ENCODE measurements around the gene ZBTB21.

Gene ZBTB21

DNA sequence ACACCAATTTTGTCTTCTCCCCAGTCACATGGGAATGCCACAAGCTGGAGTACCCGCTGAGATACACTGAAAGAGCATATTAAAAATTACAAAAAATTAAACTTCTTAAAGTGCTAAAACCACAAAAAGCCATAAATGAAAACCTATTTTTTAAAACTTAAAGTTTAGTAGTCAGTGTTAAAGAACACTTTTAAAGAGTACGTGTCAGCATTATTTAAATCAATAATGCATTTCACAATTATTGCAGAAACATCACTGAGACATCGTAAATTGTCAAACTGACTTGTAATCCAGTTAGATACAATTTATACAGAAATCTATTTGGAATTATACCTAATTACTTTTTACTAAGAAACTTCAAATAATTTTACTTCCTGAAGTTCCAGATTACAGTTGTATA is 22.9 kb downstream of the ZBTB21 start:
- no peak for DNase-seq

DNA sequence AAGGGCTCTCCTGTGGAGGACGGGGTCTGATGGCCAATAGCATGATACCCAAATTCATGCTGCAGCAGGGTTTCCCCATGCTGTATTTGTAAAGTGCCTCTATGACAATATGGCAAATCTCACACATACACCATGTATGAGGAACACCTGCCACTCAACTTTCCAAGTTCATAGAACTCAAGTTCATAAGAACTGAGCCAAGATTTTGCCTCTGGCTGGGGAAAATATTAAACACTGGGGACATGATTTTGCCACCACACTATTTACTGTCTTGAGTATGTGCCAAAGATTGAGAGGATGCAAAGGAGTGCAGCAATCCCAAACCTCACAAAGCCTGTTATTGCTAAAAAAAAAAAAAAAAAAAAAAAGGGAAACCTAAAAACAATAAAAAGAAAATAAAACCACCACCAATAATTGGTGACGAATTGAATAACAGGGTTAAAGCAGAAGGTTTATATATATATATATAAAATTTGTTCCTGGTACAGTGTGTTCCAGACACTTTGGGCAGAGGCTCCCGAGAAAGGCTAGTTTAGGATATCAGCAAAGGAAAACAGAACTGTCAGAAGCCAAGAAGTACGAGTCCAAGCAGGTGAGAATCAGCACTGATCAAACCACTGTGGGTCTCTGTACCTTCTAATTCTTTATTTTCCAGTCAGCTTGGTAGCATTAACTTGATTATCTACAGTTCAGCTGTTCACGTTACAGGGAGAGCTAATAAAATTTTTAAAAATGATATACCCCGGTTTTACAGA is 24.3 kb downstream of the ZBTB21 start:
- no peak for DNase-seq

DNA sequence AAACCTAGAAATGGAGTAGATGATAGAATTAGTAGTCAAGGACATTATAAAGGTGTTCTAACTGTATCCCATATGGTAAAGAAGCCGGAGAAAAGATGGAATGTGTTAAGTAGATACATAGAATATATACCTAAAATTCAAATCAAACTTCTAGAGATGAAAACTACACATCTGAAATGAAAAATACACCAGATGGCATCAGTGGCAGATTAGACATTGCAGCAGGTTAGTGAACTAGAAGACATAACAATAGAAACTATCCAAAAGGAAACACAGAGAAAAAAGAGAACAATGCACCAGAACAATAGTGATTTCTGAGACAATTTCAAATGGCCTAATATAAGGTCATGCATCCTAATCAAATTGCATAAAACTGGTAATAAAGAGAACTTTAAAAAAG is 26.9 kb downstream of the ZBTB21 start:
- no peak for DNase-seq

DNA sequence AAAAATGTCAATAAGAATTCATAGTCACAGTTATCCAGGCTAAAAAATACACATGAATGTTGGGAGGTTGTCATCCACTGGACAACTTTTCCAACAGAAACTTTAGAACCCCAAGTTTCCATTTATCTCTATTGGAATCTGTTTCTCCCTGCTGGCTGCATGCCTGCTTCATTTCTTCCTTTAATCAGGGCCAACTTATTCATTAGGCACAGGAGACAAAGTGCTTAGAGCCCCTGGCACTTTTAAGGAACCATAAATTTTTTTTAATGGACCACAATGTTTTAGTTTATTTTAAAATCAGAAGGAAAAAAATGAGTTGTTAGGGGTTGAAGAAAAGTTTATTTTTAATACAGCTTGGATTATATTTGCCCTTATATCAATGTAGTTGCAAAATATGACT is 29.6 kb downstream of the ZBTB21 start:
- DNase-seq: no peak

DNA sequence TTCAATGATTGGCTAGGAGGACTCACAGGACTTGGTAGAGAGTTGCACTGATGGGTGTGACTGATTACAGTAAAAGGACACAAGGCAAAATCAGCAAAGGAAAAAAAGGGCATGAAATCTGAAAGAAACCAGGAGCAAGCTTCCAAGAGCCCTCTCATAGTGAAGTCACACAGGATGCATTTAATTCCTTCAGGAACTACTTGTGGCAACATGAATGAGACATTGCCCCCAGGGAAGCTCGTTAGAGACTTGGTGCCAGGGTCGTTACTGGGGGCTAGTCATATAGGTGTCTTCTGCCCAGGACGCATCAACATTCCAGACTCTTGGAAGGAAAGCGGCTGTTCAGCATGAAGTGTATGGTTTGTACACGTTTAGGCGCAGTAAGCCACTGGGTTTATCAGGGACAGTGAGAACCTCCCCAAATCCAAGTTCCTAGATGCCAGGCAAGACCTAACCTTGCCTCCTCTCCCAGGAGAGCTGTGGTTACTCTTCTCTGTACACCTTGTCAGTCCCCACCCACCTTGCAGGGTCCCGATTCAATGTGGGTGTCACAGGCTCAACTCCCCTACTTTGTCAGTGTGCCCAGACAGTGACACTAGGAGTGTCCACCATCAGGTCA is 30.3 kb downstream of the ZBTB21 start:
- no peak for DNase-seq

DNA sequence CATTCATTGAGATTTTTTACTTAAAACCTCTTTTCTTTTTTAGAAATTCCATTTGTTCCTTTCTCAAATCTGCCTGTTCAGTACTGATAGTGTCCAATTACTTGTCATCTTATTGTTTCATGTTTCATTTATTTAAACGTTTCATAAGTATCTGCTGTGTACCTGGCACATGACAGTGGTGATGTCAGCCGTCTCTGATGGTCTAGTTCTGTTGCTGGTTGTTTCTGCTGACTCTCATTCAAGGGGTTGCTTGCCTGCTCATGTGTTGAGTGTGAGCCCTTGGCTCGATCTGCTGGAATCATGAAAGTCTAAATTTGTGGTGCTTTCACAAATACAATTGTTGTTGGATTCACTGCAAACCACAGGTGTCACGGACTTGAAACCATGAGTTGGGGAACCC is 30.8 kb downstream of the ZBTB21 start:
- DNase-seq: no peak

DNA sequence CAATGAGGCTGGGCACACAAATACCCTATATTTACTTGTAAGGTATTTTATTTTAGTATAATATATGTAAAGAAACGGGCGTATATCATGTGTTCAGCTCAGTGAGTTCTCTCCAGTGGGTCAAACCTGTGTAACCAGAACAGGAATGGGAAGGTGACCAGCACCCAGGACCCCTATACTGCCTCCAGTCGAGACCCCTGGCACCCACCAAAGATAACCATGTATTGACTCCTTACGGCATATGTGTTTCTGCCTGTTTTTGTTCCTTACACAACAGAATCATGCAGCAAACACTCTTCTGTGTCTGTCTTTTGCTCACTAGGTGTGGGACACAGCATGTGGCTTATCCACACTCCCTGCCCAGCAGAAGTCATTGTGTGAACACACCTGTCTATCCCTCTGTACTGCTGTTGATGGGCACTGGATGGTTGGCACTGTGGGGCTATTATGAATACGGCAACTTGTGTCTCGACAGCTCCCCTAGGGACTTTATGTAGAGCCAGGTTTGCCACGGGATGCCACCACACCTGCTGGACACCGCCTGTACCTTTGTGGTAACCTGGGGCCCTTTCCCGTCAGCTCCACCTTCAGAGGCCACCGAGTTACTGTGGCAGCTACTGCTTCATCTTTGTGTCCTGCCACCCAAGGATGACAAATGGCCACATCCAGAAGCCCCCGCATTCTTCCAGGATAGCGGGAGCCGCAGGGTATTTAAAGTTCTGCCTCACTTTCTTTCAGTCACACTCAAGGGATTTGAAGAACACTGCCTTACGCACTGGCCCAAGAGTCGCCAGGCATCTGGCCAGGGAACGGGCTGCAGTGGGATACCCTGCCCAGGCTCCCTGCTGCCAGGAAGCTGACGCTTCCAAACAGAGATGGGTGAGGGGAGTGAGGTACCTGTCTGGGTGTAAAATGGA is 32.9 kb downstream of the ZBTB21 start:
- no peak for DNase-seq

DNA sequence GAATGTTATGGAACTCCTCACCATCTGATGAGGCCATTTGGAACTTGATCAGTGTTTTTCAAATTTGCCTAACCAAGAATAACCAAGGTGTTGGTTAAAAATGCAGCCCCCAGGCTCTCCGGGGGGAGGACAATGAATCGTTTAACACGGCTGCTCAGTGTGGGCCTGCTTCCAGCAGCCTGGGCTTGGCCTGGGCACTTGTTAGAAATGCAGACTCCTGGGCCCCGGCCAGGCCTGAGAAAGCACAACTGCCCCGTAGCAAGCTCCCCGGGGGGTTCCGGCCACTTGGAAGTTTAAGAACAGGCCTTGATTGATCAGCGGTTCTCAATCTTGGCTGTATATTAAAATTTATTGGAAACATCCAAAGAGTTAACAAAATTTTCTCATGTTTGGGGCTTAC is 33.5 kb downstream of the ZBTB21 start:
- DNase-seq: no peak

DNA sequence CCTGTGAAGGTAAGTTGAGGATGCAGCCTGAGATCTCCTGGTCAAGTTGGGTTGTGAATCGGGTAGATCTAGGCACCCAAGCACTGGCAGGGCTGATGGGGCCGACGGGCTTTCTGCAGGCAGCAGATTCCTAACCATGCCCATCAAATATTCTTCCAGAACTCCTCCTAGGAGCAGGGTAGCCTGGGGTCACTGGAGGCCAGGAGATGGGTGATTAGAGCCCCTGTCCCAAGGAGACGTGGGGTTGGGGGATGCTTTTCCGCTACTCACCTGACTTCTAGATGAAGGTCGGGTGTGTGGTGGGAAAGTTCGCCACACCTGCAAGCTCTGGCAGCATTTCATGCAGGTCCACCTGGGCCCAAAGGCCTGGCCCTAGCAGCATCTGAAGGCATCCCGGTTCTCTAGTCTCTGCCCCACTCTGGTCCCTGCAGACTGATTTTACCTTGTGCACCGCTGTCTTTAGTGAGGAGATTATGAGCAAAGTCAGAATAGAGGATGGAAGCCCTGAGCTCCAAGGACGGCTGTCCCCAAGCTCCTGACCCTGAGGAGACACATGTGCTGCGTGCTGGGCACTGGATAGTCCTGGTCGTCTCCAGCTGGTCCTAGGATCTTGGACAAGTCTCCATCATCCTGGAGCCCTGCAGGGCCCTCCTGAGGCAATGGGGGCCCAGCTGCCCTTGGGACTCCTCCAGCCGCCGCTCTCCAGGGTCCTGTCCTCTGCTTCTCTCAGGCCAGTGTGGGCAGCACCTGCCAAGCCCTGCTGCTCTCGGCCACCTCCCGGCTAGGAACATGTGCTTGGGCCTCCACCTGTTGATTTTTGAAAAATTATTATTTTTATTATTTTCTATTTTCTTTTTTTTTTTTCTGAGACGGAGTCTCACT is 34.5 kb downstream of the ZBTB21 start:
- no peak for DNase-seq

DNA sequence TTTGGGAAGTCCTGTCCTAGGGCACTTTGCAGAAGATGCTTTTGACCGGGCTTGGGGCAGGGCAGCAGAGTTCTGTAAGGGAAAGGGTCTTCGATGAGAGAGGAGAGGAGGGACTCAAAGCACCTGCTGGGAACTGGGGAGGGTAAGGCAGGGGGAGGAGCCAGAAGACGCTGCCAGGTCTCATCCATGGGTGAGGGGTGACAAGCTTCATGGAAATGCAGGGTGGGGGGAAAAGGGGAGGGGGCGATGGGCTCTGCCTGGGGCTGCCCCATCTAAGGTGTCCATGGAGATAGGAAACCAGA is 35.5 kb downstream of the ZBTB21 start:
- DNase-seq: no peak

DNA sequence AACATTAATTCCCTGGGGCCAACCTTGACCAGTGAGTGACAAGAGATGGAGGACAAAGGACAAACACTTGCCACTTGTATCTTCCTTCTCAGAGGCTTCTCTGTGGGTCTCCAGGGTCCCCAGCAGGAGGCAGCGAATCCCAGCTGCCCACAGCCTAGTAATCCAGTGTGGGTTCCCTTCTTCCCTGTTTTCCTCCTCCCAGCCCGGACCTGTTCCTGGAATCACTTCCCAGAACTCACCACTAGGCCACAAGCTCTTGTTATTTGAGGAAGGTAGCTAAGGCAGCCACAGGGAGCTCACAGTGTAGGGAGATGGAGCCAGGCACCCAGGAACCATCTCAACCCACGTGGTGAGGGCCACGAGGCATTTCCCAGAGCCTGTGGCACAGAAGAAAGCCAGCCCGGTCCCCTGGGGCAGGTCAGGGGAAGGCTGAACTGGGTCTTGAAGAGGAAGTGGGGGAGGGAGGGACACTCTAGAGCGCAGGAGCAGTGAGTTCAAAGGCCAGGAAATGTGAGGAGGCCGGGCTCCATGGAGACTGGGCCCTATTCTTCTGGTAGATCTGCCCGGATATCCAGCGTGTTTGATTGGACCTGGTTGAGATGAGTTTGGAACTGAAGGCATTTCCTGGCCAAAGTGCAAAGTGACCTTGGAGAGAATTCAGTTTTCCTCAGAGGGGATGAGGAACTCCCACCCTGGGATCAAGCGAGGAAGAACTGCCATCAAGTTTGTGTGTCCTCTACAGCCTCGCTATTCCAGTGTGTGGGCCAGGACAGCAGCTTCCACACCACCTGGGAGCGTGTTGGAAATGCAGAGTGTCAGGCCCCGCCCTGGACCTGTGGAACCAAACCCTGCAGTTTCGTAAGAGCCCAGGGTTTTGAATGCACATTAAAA is 36.1 kb downstream of the ZBTB21 start:
- DNase-seq: no peak

DNA sequence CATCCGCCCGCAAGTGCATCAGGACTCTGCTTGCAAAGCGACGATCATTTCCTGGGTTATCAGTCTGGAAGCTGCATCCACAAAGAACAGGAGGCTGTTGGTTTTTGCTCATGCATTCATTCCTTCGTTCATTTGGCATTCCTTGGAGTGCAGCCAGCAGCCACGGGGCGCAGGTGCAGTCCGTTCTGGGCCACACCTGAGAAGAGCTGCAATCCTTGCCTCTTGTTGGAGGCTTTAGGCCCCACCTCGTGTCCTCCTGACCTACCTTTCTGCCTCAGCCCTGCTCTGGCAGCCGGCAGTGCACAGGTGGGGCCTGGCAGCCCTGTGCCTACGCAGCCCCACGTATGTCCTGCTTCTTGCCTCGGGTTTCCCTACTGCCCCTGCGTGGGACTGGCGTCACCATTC is 36.7 kb downstream of the ZBTB21 start:
- DNase-seq: no peak

DNA sequence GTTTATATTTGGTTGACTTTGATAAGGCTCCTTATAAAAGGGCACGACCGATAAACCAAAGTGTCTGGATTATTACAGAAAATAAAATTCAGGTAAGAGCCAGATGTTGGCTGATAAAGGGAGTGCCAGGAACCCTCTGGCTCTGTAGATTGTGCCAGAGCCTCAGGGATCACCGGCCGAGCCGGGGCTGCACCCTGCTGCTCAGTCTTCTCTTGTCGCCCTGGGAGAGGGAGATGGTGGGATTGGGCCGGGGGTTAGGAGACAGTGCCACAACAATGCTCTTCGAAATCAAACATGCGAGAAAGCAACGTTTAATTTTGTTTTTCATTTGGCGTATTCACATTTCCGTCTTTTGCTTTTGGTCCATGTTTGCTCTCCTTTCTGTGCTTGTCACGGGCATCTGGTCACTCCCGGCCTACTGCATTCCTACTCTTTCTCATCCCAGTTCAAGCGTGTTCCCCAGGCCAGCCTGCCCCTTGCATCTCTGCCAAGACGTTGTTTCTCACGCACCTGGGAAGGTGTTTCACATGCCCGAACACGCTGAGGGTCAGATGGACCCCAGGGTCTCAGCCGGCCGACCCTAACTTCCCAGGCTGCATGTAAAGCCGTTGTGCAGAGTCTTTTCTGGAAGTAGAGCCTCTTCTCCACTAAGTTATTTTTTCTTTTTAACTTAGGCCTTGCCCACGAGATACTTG is 37.5 kb downstream of the ZBTB21 start:
- DNase-seq: no peak

DNA sequence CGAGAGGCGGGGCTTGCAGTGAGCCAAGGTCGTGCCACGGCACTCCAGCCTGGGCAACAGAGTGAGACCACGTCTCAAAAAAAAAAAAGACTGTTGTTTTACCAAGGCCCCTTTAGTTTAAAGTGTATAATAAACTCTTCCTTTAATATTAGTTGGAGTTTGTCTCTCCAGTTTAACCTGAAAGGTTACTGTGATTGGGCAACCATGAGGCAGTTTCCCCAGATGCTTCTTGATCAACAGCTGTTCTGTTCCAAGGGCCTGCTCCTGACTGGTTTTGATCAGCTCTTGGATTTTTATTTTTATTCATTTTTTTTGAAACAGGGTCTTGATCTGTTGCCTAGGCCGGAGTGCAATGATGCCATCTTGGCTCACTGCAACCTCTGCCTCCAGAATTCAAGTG is 38.3 kb downstream of the ZBTB21 start:
- no peak for DNase-seq

DNA sequence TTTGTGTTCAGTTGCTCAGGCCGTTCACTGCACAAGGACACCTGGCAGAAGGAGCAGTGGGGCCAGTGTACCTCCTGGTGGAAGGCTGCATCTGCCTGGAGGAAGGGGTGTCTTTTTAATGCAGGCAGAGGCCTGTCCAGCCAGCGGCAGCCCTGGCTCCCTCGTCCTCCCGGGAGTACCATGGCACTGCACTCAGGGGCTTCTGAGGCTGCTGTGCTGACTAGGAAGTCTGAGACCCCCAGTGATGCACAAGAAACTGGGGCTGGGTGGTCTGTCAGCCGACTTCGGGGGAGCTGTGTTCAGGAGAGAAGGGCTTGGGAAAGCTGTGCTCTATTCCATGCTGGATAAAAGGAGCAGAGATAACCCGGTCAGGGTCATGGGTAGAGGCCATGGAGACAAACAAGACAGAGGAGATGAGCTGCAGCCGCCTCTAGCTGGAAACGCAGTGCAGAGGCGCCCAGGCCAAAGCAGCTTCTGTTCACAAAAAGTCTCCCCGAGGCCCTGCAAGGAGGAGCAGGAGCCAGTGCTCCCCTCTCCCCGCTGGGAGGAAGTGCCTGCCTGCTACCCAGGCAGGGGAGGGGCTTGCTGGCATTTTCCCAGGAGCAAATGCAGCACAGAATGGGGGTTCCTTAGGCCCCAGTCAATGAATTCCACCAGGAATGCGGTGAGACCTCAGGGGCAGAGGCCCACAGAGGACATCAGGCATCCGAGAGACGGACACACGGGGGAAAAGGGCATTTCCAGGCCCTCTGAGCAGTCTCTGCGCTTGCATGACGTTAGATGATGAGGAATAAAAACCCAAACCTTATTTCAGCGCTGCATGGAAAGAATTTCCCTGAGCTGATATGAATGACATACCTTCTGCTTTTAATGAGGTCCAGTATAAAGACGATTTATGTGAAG is 39.2 kb downstream of the ZBTB21 start:
- DNase-seq: no peak

DNA sequence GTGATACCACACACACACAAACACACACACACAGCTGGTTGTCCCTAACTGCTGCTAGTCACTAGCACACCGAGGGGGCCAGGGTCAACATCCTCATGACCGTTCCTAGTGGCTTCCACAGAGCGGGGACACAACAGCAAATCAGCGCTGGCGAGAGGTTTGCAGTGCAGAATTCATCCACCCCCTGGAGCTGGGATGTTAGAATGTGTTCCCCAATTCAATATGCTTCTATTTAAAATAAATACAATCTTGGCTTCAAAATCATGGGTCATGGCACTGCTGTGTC is 40.1 kb downstream of the ZBTB21 start:
- no peak for DNase-seq

DNA sequence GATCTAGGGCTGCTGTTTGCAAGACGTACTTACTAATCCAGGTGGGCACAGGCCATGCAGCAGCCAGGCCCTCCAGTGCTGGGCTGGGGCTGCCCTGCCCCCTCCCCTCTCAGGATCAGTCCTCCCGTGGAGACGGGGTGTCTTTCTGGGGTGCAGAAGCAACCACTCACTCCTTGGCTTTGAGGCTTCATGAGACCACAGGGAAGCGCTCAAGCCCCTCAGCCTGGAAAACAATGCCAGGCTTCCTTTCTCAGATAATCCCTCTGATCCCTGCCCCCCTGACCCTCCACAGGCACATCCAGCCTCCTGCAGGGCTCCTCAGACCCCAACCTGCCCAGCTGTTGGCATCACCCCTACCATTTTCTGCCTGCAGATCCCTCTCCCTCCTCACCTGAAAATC is 42.5 kb downstream of the ZBTB21 start:
- no peak for DNase-seq

DNA sequence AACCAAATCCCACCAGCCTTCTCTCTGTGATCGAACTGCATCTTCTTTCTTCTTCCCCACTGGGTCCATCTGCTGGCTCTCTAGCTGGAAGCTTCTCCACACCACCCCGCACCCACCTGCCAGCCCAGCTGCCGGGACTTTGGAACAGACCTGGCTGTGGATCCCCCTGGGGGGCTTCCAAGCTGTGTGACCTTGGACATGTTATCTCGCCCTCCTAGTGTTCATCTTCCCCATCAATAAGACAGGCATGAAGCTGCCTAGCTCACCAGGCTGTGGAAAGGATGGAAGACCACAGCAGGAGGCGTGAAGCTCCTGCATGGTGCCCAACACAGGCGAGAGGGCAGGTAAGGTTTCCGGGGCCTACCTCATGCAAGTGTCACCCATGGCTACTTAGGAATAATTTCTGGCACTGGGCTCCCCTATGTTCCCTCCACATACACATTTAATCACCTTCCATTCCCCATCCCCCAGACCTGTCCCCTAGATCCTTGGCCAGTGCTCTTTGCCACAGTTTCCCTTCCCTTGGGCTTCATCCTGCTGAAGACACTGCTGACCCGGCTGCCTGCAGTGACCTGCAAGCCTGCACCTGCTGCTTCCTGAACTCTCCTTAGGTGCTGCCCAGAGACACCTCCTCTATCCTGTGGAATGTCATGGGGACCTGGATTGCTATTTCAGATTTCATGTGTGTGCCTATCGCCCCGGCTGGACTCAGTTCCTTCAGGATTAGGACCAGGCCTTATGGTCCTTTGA is 43.1 kb downstream of the ZBTB21 start:
- no peak for DNase-seq

DNA sequence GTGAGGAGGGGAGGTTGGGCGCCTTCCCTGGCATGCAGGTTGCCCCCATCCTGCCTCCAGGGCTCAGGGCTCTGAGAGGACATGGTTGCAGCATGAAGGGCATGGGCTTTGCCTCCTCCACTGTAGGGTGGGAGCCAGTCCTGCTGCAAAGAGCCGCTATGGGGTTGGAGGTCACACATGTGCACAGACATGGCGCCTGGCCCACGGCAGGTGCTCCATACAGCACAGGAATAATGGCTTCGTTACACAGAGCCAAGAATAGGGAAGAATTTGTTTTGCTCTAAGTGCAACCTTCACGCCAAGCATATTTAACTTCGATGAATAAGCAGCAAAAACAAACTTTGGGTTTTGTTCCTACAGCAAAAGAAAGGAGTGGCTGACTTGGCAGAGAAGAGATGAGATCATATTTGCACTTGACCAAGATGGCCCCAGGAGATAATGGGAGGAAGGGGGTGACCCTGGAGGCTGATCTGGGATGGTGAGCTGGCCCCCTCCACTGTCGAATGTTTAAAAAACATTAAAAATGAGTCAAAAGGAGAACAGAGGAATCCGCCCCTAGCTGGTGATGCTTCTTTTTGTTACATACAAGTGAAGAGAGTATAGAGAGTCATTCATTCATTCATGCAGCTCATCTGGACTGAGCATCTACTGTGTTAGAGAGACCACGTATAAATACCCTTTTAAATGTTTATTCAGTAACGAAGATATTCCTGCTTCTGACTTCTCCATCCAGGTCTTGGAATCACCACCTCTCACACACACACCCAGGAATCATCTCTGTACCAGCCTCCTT is 43.9 kb downstream of the ZBTB21 start:
- DNase-seq: no peak
